ENCODE data around the gene GSN. TPM values are rescaled to one million over a fixed set of nuclear protein-coding genes. Genes with fewer than 3 reads are reported as not detected.

The GSN gene
- total and polyA plus RNA-seq, 11 donors = 379 to 2,088 (median 689) TPM

GRCh38 chr9:121328876-121329681, 61.1 kb downstream of the GSN start:
- Histone ChIP-seq H3K27me3 (no peaks in the 10 kb centered on the region), H3K4me1 (peaks cover 6 to 95% (median 55%) of the 10 kb centered on the region in 12 donors), H3K4me3 (no peak overlapping the region), H3K36me3 (peaks cover 0 to 99% (median 95%) of the 10 kb centered on the region in 9 donors), H3K9me3 (no peaks in the 10 kb centered on the region), H3K27ac (peak overlapping the region; percentile 36 to 98 (median 93))
- TF ChIP-seq CTCF (IDR thresholded peaks at IDR 0.05) = no peak
- no peak for TF ChIP-seq POLR2A (IDR thresholded peaks at IDR 0.05)
- intact Hi-C loops (cut with DNase I) = loop anchor here in 1 of 10 donors (2.0 kb wide), 1 partner anchor 20 kb away; no protein-coding TSS in a partner anchor
- 78 to 82% (median 81%) methylated on average over 13 to 16 of the region's 16 CpGs for WGBS, 4 donors
- DNase-seq (peak in 1 of 5 donors; percentile 24), ATAC-seq (no peak)

DNA sequence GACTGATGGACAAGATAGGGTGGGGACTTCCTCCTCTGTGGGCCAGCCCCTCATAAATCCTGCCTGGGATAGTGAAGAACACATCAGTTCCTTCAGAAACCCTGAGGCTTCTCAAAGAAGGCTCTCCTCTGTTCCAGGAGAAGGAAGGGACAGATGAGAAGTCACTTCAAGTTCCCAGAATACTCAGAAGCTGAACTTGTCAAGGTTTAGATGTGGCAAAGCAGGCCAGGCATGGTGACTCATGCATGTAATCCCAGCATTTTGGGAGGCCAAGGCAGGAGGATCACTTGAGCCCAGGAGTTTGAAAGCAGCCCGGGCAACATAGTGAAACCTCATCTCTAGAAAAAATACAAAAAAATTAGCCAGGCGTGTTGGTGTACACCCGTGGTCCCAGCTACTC, 63.6 kb downstream of the GSN start:
- peak in 1 of 5 donors; percentile 14 for DNase-seq
- H3K27ac ChIP-seq = peak overlapping the region; percentile 21 to 98 (median 60)
- H3K4me3 ChIP-seq = no peak overlapping the region
- ATAC-seq = no peak
- TF ChIP-seq CTCF (IDR thresholded peaks at IDR 0.05) (no peak), POLR2A (IDR thresholded peaks at IDR 0.05) (no peak)
- peaks cover 0 to 100% (median 91%) of the 10 kb centered on the region in 9 donors for H3K36me3 ChIP-seq
- no peaks in the 10 kb centered on the region for H3K9me3 ChIP-seq
- 74 to 87% (median 83%) methylated on average over 3 of the region's 3 CpGs for WGBS, 4 donors
- peaks cover 0 to 82% (median 37%) of the 10 kb centered on the region in 12 donors for H3K4me1 ChIP-seq
- intact Hi-C loops (cut with DNase I) = no loop called here
- H3K27me3 ChIP-seq = no peaks in the 10 kb centered on the region

DNA sequence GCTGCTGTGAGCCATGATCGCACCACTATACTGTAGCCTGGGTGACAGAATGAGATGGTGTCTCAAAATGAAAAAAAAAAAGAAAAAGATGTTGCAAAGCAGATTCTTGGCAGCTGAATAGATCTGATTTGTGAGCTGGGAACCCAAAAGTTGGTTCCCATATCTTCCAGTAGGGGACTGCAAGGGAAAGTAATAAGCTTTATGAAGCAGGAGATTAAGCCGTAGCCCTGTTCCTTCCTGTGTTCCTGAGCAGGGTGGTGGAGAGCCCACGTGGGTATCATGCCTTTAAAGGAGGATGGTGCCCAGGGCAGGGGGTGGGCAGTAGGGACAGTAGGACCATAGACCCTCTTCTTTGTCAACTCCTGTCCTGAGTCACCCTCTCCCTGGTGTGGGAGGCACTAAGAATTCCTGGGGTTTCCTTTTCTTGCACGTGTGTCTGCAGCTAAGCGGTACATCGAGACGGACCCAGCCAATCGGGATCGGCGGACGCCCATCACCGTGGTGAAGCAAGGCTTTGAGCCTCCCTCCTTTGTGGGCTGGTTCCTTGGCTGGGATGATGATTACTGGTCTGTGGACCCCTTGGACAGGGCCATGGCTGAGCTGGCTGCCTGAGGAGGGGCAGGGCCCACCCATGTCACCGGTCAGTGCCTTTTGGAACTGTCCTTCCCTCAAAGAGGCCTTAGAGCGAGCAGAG, 64.2 kb downstream of the GSN start:
- Histone ChIP-seq H3K27ac (peak overlapping the region in 11 of 12 donors; percentile 41 to 98 (median 71)), H3K36me3 (peaks cover 0 to 100% (median 91%) of the 10 kb centered on the region in 9 donors), H3K4me1 (peaks cover 0 to 76% (median 31%) of the 10 kb centered on the region in 12 donors), H3K27me3 (no peaks in the 10 kb centered on the region), H3K4me3 (no peak overlapping the region), H3K9me3 (no peaks in the 10 kb centered on the region)
- TF ChIP-seq POLR2A (IDR thresholded peaks at IDR 0.05) (no peak), CTCF (IDR thresholded peaks at IDR 0.05) (peak in 8 of 12 donors; percentile 10 to 55 (median 30))
- ATAC-seq (peak in 3 of 4 donors; percentile 2 to 32 (median 11)), DNase-seq (no peak)
- intact Hi-C loops (cut with DNase I) = no loop called here
- 58 to 69% (median 65%) methylated on average over 14 of the region's 14 CpGs for whole genome bisulfite sequencing, 4 donors

Data from heart left ventricle (tissue), 16 donors.